ENCODE measurements around the gene PROK1.

The PROK1 gene

DNA sequence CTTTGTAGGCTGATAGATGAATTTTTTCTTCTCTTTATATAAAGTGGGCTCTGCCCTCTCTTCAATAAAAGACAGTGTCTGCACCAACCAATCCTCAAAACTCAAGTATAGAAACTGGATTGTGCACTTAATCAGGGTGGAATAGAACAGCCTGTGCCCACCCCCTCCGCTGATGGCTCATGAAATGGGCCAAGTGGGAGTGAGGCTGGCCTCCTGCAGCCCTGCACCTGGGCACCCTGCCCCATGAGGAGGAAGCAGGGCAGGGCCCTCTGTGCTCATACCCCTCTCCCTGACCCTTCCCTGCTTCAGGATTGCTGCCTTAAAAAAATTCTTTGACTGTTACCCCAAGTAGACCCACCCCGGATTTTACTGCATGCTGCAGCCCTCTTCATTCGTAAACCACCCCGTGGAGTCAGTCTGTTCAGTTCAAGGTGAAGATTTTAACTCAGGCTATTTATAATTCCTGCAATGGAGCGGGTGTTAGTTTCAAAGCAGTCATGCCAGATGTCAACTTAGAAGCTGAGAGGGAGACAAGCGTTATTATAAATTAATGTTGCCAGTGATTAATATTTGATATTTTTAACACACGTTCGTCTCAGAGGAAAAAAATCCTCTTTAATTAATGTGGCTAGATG, 15.8 kb downstream of the PROK1 start:
- no peak for DNase-seq

GRCh38 chr1:110471131-110471530, 20.2 kb downstream of the PROK1 start:
- DNase-seq, result no peak

- DNase-seq, result no peak
Observed at GRCh38 chr1:110472546-110472945, 21.6 kb downstream of the PROK1 start.

DNA sequence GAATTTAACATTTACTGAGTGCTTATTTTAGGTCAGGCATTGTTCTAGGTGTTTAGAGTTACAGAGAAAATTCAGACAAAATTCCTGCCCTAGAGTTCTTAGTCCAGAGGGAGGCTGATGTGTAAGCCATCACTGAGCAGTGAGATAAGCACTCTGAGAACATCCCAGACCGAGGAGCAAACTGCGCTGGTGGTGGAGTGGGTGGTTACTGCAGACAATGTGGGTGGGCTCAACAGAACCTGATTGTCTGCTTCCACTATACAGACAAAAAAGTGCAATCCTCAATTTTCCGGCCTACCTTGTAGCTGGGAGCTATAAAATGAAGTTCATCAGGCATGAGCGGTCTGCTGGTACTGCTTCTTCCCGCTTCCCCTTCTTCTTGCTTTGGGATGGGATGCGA, 23.5 kb downstream of the PROK1 start:
- DNase-seq, result no peak

DNA sequence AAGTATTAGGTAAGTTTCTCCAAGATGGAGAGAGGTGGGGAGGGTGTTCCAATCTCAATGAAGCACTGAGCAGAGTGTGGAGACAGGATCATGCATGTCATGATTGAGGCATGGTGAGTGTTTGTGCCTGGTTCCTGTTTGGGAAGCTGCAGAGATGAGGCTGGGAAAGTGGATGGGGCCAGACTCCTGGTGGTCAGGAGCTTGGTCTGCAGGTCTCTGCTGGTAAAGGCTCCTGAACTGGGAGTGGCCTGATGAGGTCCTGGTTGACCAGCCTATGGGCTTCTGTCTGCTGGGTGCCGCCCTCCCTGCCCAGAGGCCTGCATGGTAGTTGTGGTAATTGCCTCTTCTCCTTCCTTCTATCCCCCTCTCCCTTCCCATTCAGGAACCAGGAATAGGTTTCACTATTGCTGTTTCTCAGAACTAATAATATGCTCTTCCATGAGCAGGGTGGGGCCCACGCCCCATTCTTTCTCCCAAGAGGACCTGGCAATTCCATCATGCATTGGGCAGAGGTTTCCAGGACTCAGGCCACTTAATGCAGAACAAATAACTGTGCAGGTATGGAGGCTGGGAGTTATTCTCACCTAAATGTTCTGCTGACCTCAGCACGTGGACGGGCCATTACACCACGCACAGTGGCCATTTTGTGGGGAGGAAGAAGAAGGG, 24.5 kb downstream of the PROK1 start:
- DNase-seq, result no peak

DNA sequence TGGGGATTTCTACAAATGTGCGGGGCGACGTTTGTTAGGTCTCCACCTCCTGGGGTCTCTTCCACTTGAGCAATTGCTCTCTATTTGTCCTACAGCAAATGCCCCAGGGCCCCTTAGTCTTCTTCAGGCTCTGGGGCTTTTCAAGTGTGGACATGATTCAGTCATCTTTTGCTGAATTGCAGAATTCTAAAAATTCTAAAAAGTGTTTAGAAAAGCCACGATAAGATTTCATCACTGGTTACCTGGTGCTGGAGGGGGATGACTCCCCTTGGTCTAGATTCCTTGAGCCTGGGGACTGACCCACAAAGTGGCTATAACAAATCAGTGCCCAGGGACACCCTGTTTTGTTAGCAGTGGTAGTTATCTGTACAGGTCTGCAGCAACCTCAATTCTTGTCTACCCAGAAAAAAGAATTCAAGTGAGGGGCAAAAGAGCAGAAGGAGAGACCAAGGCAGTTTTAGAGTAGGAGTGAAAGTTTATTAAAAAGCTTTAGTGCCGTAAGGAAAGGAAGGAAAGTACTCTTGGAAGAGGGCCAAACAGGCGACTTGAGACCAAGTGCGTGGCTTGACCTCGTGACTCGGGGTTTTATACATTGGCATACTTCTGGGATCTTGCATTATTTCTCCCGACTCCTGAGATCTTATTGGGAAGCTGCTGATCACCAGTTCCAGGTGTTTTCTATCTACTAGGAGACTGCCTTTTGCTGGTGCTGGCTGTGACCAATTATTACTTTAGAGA, 25.2 kb downstream of the PROK1 start:
- DNase-seq, result no peak

- no peak for DNase-seq
Observed at GRCh38 chr1:110477041-110477440, 26.1 kb downstream of the PROK1 start.

- no peak for DNase-seq
Observed at GRCh38 chr1:110477445-110477957, 26.6 kb downstream of the PROK1 start.

GRCh38 chr1:110477967-110478640, 27.2 kb downstream of the PROK1 start:
- DNase-seq, result no peak

GRCh38 chr1:110478886-110479285, 27.9 kb downstream of the PROK1 start:
- DNase-seq, result no peak

GRCh38 chr1:110480356-110481096, 29.6 kb downstream of the PROK1 start:
- DNase-seq, result no peak

GRCh38 chr1:110481968-110482623, 31.1 kb downstream of the PROK1 start:
- DNase-seq, result no peak

DNA sequence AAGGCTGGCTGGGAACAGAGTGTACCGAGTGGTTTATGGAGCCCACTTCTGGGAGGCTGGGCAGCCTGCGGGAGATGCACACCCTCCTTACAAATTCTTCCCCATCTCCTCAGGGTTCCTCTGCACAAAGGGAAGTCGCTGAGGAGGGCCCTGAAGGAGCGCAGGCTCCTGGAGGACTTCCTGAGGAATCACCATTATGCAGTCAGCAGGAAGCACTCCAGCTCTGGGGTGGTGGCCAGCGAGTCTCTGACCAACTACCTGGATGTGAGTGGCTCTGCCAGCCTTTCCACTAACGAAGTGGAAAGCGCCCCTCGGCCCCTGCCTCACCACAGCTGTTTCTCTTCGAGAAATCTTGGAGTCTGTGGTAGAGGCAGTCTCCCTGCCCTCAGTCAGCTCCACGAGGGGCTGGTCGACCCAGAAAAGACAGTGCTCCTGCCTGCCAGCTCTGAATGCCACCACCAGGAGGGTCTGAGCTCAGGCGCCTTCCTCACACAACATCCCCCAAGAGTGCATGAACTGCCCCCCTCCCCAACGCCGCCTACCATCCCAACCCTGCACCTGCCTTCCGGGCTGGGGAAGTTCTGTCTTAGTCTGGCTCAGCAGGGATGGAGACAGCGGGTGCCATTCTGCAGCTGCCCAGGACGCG, 31.8 kb downstream of the PROK1 start:
- no peak for DNase-seq

DNA sequence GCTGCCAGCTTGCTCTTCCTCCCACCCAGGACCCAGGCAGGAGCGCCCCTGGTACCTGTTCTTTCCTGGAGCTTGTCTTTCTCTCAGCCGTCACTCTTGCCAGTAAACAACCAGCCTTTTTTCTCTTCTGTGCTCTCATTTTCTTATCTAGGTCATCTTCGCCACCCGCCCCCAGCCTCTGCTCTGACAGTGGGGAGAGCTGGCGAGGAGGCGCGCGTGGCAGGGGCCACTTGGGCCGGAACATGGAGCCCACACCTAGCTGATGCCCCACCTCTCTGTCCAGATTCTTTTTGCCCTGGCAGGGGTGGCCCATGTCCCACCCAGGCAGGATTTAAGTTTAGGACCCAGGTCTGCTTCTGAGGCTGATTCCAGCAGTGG, 32.3 kb downstream of the PROK1 start:
- DNase-seq, result no peak

- no peak for DNase-seq
Observed at GRCh38 chr1:110484801-110485200, 33.9 kb downstream of the PROK1 start.

GRCh38 chr1:110485725-110486124, 34.8 kb downstream of the PROK1 start:
- no peak for DNase-seq

- DNase-seq, result no peak
Observed at GRCh38 chr1:110487726-110488125, 36.8 kb downstream of the PROK1 start.

DNA sequence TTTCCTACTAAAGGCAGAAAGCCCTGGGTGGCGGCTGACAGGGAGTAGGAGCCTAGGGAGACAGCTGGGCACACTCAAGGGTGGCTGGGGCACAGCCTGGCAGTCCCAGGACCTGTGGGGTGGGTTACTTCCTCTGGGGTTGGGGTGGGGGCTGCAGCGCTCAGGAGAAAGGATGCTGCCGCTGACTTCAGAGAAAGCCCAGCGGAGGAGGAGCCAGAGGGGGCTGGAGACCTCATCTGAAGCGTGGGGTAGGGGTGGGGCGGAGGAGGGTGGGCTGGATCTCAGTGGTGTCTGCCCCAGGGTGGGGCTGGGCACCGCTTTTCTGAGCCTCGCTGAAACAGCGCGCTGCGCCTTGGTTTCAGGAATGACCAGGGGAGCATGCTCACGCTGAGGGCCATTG, 37.2 kb downstream of the PROK1 start:
- DNase-seq, result no peak

DNA sequence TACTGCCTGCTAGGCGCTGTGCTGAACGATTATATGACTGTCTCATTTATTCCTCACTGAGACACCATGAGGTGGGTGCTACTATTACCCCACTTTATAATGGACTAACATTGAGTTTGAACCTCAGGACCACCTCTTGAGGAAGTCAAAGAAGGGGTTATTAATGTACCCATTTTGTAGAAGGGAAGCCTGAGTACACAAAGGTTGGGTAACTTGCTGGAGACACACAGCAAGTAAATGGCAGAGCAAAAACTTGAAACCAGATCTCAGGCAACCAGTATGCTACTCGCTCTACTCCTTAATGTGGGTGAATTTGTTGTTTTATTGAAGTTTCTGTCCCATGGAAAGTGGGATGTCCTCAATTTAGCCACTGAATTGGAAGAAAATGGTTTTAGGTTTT, 37.9 kb downstream of the PROK1 start:
- no peak for DNase-seq

GRCh38 chr1:110489406-110489805, 38.5 kb downstream of the PROK1 start:
- no peak for DNase-seq

GRCh38 chr1:110489973-110490542, 39.1 kb downstream of the PROK1 start:
- DNase-seq, result no peak

Measured in CD4-positive, alpha-beta T cell treated with Interleukin-1 beta for 1 hour (primary cell).